Measurements from ENCODE around the gene STH.

STH gene

DNA sequence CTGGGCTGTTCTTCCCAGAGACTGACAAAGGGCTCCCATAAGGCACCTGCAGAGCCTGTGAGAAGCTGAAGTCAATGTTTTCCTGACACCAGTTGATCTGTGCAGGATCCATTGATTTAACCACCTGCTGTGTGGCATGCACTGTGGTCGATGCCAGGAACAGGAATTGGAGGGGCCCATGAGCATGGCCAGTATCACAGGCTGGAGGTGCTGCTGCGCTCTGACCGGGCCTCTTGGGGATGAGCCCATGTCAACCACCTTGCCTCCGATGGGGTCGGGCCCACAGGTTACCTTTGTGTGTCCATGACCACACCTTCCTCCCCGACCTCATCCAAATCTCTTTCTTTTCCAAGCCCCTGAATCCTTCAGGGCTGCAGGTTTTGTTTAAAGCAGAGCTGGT, 18.2 kb upstream of the STH start:
- no peak overlapping the region for H2BK5ac ChIP-seq (ENCODE audit: low read depth, low read length, poor library complexity, severe bottlenecking)
- H3K27me3 ChIP-seq (ENCODE audit: control insufficient read depth in 1 of 2, insufficient read depth in 1 of 2, low read length in 2 of 2), result peaks cover 27 to 74% of the 10 kb centered on the region in 2 experiments
- 98% methylated on average over 3 of the region's 6 CpGs for WGBS
- no peak overlapping the region for H2AK5ac ChIP-seq (ENCODE audit: low read length, severe bottlenecking)
- no peak overlapping the region for H2BK120ac ChIP-seq (ENCODE audit: low read depth, low read length)
- H3K4ac ChIP-seq (ENCODE audit: low read depth in 1 of 2, low read length in 2 of 2), result no peak overlapping the region
- no peak overlapping the region for H2AFZ ChIP-seq (ENCODE audit: low read depth, low read length)
- no peak overlapping the region for H4K8ac ChIP-seq (ENCODE audit: low read length)
- H3K4me3 ChIP-seq (ENCODE audit: insufficient read depth in 1 of 2, low read depth in 1 of 2, low read length in 2 of 2), result no peak overlapping the region
- H3K79me1 ChIP-seq (replicated peaks; ENCODE audit: low read length, poor library complexity, severe bottlenecking), result no peaks in the 10 kb centered on the region
- H4K91ac ChIP-seq (ENCODE audit: low read length), result no peak overlapping the region
- no peaks in the 10 kb centered on the region for H3K36me3 ChIP-seq (ENCODE audit: control insufficient read depth in 1 of 2, insufficient read depth in 2 of 2, low read depth in 1 of 2, low read length in 2 of 2)
- H3K9ac ChIP-seq (ENCODE audit: low read length), result no peak overlapping the region
- no peak overlapping the region for H2BK15ac ChIP-seq (ENCODE audit: low read depth, poor library complexity, severe bottlenecking)
- DNase-seq, result no peak
- H3K23ac ChIP-seq (ENCODE audit: low read length in 2 of 2), result no peak overlapping the region
- no peaks in the 10 kb centered on the region for H3K9me3 ChIP-seq (ENCODE audit: control insufficient read depth, low read length)
- H3K18ac ChIP-seq (ENCODE audit: low read depth in 1 of 2, low read length in 2 of 2), result no peak overlapping the region
- H2BK12ac ChIP-seq (ENCODE audit: low read length in 2 of 2), result no peak overlapping the region
- H3K4me1 ChIP-seq (ENCODE audit: control insufficient read depth, insufficient read depth, low read depth, low read length), result peaks cover 3% of the 10 kb centered on the region
- H3K27ac ChIP-seq (ENCODE audit: low read length, poor library complexity, severe bottlenecking), result no peak overlapping the region
- no peak overlapping the region for H3K14ac ChIP-seq (ENCODE audit: low read length in 2 of 2)
- no peak overlapping the region for H3K4me2 ChIP-seq (ENCODE audit: low read length, poor library complexity, severe bottlenecking)

DNA sequence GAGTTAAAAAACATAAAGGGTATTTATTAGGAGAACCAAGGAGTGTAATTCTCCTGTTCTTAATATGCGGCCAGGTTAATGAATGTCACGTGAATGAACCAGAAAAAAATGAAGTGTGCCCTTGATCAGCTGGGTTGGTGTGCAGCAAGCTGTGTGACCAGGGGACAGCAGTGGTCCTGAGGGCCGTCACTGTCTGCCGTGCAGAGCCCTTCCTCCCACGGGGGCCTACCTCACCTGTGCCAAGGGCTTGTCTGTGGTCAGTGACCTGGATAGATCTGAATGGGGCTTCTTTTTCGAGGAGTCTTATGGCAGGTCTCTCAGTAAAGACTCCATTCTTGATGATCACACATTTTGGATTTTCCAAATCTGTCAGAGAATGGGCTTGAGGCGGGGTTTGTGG, 17.7 kb upstream of the STH start:
- Histone ChIP-seq H3K27ac (ENCODE audit: low read length, poor library complexity, severe bottlenecking) (no peak overlapping the region), H3K14ac (ENCODE audit: low read length in 2 of 2) (no peak overlapping the region), H4K91ac (ENCODE audit: low read length) (no peak overlapping the region), H3K27me3 (ENCODE audit: control insufficient read depth in 1 of 2, insufficient read depth in 1 of 2, low read length in 2 of 2) (peaks cover 23 to 74% of the 10 kb centered on the region in 2 experiments), H2BK15ac (ENCODE audit: low read depth, poor library complexity, severe bottlenecking) (no peak overlapping the region), H2AFZ (ENCODE audit: low read depth, low read length) (no peak overlapping the region), H3K4me3 (ENCODE audit: insufficient read depth in 1 of 2, low read depth in 1 of 2, low read length in 2 of 2) (no peak overlapping the region), H3K36me3 (ENCODE audit: control insufficient read depth in 1 of 2, insufficient read depth in 2 of 2, low read depth in 1 of 2, low read length in 2 of 2) (no peaks in the 10 kb centered on the region), H3K23ac (ENCODE audit: low read length in 2 of 2) (no peak overlapping the region), H3K4me2 (ENCODE audit: low read length, poor library complexity, severe bottlenecking) (no peak overlapping the region), H2AK5ac (ENCODE audit: low read length, severe bottlenecking) (no peak overlapping the region), H3K18ac (ENCODE audit: low read depth in 1 of 2, low read length in 2 of 2) (no peak overlapping the region), H3K79me1 (replicated peaks; ENCODE audit: low read length, poor library complexity, severe bottlenecking) (no peaks in the 10 kb centered on the region), H2BK12ac (ENCODE audit: low read length in 2 of 2) (no peak overlapping the region), H3K9me3 (ENCODE audit: control insufficient read depth, low read length) (no peaks in the 10 kb centered on the region), H2BK120ac (ENCODE audit: low read depth, low read length) (no peak overlapping the region), H3K9ac (ENCODE audit: low read length) (no peak overlapping the region), H2BK5ac (ENCODE audit: low read depth, low read length, poor library complexity, severe bottlenecking) (no peak overlapping the region), H3K4me1 (ENCODE audit: control insufficient read depth, insufficient read depth, low read depth, low read length) (peaks cover 3% of the 10 kb centered on the region), H4K8ac (ENCODE audit: low read length) (no peak overlapping the region), H3K4ac (ENCODE audit: low read depth in 1 of 2, low read length in 2 of 2) (no peak overlapping the region)
- no peak for DNase-seq
- WGBS, result 90% methylated on average over 7 of the region's 7 CpGs

DNA sequence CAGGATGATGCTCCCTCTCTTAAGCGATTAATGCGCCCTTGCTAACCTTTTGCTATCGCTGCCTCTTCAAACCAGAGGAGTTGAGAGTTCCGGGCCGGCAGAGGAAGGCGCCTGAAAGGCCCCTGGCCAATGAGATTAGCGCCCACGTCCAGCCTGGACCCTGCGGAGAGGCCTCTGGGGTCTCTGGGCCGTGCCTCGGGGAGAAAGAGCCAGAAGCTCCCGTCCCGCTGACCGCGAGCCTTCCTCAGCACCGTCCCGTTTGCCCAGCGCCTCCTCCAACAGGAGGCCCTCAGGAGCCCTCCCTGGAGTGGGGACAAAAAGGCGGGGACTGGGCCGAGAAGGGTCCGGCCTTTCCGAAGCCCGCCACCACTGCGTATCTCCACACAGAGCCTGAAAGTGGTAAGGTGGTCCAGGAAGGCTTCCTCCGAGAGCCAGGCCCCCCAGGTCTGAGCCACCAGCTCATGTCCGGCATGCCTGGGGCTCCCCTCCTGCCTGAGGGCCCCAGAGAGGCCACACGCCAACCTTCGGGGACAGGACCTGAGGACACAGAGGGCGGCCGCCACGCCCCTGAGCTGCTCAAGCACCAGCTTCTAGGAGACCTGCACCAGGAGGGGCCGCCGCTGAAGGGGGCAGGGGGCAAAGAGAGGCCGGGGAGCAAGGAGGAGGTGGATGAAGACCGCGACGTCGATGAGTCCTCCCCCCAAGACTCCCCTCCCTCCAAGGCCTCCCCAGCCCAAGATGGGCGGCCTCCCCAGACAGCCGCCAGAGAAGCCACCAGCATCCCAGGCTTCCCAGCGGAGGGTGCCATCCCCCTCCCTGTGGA, 16.0 kb upstream of the STH start:
- Histone ChIP-seq H3K4ac (ENCODE audit: low read depth in 1 of 2, low read length in 2 of 2) (no peak overlapping the region), H4K91ac (ENCODE audit: low read length) (peak overlapping the region; percentile 4), H2BK5ac (ENCODE audit: low read depth, low read length, poor library complexity, severe bottlenecking) (no peak overlapping the region), H3K36me3 (ENCODE audit: control insufficient read depth in 1 of 2, insufficient read depth in 2 of 2, low read depth in 1 of 2, low read length in 2 of 2) (no peaks in the 10 kb centered on the region), H2BK120ac (ENCODE audit: low read depth, low read length) (no peak overlapping the region), H3K27me3 (ENCODE audit: control insufficient read depth in 1 of 2, insufficient read depth in 1 of 2, low read length in 2 of 2) (peaks cover 26 to 72% of the 10 kb centered on the region in 2 experiments), H3K4me3 (ENCODE audit: insufficient read depth in 1 of 2, low read depth in 1 of 2, low read length in 2 of 2) (no peak overlapping the region), H2BK15ac (ENCODE audit: low read depth, poor library complexity, severe bottlenecking) (no peak overlapping the region), H3K18ac (ENCODE audit: low read depth in 1 of 2, low read length in 2 of 2) (no peak overlapping the region), H3K27ac (ENCODE audit: low read length, poor library complexity, severe bottlenecking) (no peak overlapping the region), H3K79me1 (replicated peaks; ENCODE audit: low read length, poor library complexity, severe bottlenecking) (no peaks in the 10 kb centered on the region), H4K8ac (ENCODE audit: low read length) (no peak overlapping the region), H3K4me2 (ENCODE audit: low read length, poor library complexity, severe bottlenecking) (no peak overlapping the region), H3K9me3 (ENCODE audit: control insufficient read depth, low read length) (no peaks in the 10 kb centered on the region), H3K14ac (ENCODE audit: low read length in 2 of 2) (no peak overlapping the region), H3K4me1 (ENCODE audit: control insufficient read depth, insufficient read depth, low read depth, low read length) (peaks cover 3% of the 10 kb centered on the region), H2AK5ac (ENCODE audit: low read length, severe bottlenecking) (no peak overlapping the region), H2AFZ (ENCODE audit: low read depth, low read length) (no peak overlapping the region), H3K23ac (ENCODE audit: low read length in 2 of 2) (no peak overlapping the region), H2BK12ac (ENCODE audit: low read length in 2 of 2) (no peak overlapping the region), H3K9ac (ENCODE audit: low read length) (no peak overlapping the region)
- DNase-seq, result no peak
- WGBS, result 92% methylated on average over 35 of the region's 41 CpGs

DNA sequence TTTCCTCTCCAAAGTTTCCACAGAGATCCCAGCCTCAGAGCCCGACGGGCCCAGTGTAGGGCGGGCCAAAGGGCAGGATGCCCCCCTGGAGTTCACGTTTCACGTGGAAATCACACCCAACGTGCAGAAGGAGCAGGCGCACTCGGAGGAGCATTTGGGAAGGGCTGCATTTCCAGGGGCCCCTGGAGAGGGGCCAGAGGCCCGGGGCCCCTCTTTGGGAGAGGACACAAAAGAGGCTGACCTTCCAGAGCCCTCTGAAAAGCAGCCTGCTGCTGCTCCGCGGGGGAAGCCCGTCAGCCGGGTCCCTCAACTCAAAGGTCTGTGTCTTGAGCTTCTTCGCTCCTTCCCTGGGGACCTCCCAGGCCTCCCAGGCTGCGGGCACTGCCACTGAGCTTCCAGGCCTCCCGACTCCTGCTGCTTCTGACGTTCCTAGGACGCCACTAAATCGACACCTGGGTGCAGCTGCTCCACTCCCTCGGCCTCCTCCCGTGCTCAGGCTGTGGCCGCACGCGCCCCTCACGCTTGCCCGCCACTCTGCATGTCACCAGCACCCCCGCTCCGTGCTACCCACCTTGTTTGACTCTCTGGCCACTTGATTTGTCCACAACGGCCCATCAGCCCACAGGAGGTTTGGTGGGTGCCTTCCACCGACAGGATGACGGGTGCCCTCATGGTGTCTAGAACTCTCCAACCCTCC, 15.3 kb upstream of the STH start:
- no peak overlapping the region for H3K4ac ChIP-seq (ENCODE audit: low read depth in 1 of 2, low read length in 2 of 2)
- H3K36me3 ChIP-seq (ENCODE audit: control insufficient read depth in 1 of 2, insufficient read depth in 2 of 2, low read depth in 1 of 2, low read length in 2 of 2), result no peaks in the 10 kb centered on the region
- no peak overlapping the region for H3K9ac ChIP-seq (ENCODE audit: low read length)
- H3K18ac ChIP-seq (ENCODE audit: low read depth in 1 of 2, low read length in 2 of 2), result no peak overlapping the region
- no peak overlapping the region for H3K23ac ChIP-seq (ENCODE audit: low read length in 2 of 2)
- H2AK5ac ChIP-seq (ENCODE audit: low read length, severe bottlenecking), result no peak overlapping the region
- H2BK12ac ChIP-seq (ENCODE audit: low read length in 2 of 2), result no peak overlapping the region
- peaks cover 26 to 68% of the 10 kb centered on the region in 2 experiments for H3K27me3 ChIP-seq (ENCODE audit: control insufficient read depth in 1 of 2, insufficient read depth in 1 of 2, low read length in 2 of 2)
- no peak overlapping the region for H2BK5ac ChIP-seq (ENCODE audit: low read depth, low read length, poor library complexity, severe bottlenecking)
- no peak overlapping the region for H3K4me2 ChIP-seq (ENCODE audit: low read length, poor library complexity, severe bottlenecking)
- no peaks in the 10 kb centered on the region for H3K79me1 ChIP-seq (replicated peaks; ENCODE audit: low read length, poor library complexity, severe bottlenecking)
- H4K91ac ChIP-seq (ENCODE audit: low read length), result no peak overlapping the region
- H3K14ac ChIP-seq (ENCODE audit: low read length in 2 of 2), result no peak overlapping the region
- H4K8ac ChIP-seq (ENCODE audit: low read length), result no peak overlapping the region
- no peak overlapping the region for H2BK120ac ChIP-seq (ENCODE audit: low read depth, low read length)
- H3K4me3 ChIP-seq (ENCODE audit: insufficient read depth in 1 of 2, low read depth in 1 of 2, low read length in 2 of 2), result no peak overlapping the region
- no peaks in the 10 kb centered on the region for H3K9me3 ChIP-seq (ENCODE audit: control insufficient read depth, low read length)
- H2BK15ac ChIP-seq (ENCODE audit: low read depth, poor library complexity, severe bottlenecking), result no peak overlapping the region
- H3K27ac ChIP-seq (ENCODE audit: low read length, poor library complexity, severe bottlenecking), result no peak overlapping the region
- H2AFZ ChIP-seq (ENCODE audit: low read depth, low read length), result no peak overlapping the region
- peaks cover 3% of the 10 kb centered on the region for H3K4me1 ChIP-seq (ENCODE audit: control insufficient read depth, insufficient read depth, low read depth, low read length)
- DNase-seq, result no peak
- WGBS, result 84% methylated on average over 31 of the region's 31 CpGs
